Right atrium auricular region (tissue), 2 donors: ENCODE results near the gene CYP2A6. TPM values are rescaled to one million over a fixed set of nuclear protein-coding genes. Genes with fewer than 3 reads are reported as not detected.
"Not testable (repeated sequence)": the region's sequence is repeated elsewhere in the genome, so short reads cannot be mapped to it uniquely, and the experiment has no call there.

Source experiments
- DNase-seq: peaks from one replicate; pipeline ENCODE4 v3.0.0-alpha.2; 2019; ENCODE audit warnings: low spot score
- H3K27ac ChIP-seq, 2 donors: fragments of 200-600 bp; sonication (generic); 1 replicate in 1 of 2; 2 replicates in 1 of 2; pipeline ENCODE4 v1.5.1; 2016 to 2019
- H3K27me3 ChIP-seq, 2 donors: fragments of 200-600 bp; sonication (generic); one replicate each; pipeline versions ENCODE4 v1.5.1 to v1.6.0; 2017 to 2019
- H3K36me3 ChIP-seq: fragments of 200-600 bp; sonication (generic); one replicate; pipeline ENCODE4 v1.5.1; 2016
- H3K4me1 ChIP-seq, 2 donors: fragments of 200-600 bp; sonication (generic); one replicate each; pipeline versions ENCODE4 v1.5.1 to v1.6.0; 2017 to 2019
- H3K4me3 ChIP-seq, 2 donors: fragments of 200-600 bp; sonication (generic); 1 replicate in 1 of 2; 2 replicates in 1 of 2; pipeline ENCODE4 v1.5.1; 2017 to 2019; ENCODE audit warnings: mild to moderate bottlenecking in 1 of 2, moderate library complexity in 1 of 2
- H3K9me3 ChIP-seq, 2 donors: fragments of 200-600 bp; sonication (generic); one replicate each; pipeline ENCODE4 v1.5.1; 2019
- CTCF ChIP-seq, 2 donors: fragments of 200-600 bp; sonication (generic); IDR thresholded peaks; one replicate each; pipeline ENCODE4 v1.5.1; 2019; ENCODE audit warnings: antibody characterized with exemption in 2 of 2
- total RNA-seq, 2 donors: library from RNA; depleted of rRNA; stranded (reverse); fragments of >200 nt; gene quantifications; one replicate each; pipeline ENCODE4 v1.1.0, GENCODE V29; 2016

Gene CYP2A6
- total RNA-seq, 2 donors from 2014 or later: not detected

- Histone ChIP-seq H3K9me3 (no peaks in the 10 kb centered on the region), H3K4me1 (no peaks in the 10 kb centered on the region), H3K36me3 (no peaks in the 10 kb centered on the region), H3K27me3 (no peaks in the 10 kb centered on the region), H3K27ac (no peak overlapping the region), H3K4me3 (no peak overlapping the region)
- DNase-seq: no peak
- no peak for TF ChIP-seq CTCF (IDR thresholded peaks at IDR 0.05)
Observed at GRCh38 chr19:40858109-40858508, 7.9 kb upstream of the CYP2A6 start.

GRCh38 chr19:40852467-40853152 is 2.4 kb upstream of the CYP2A6 start:
- H3K9me3 ChIP-seq, H3K27ac ChIP-seq, H3K4me3 ChIP-seq, H3K4me1 ChIP-seq, H3K36me3 ChIP-seq, H3K27me3 ChIP-seq, DNase-seq: not testable (repeated sequence)

- not testable (repeated sequence) for H3K4me1 ChIP-seq, H3K27me3 ChIP-seq, H3K4me3 ChIP-seq, DNase-seq, H3K9me3 ChIP-seq, H3K36me3 ChIP-seq, H3K27ac ChIP-seq
Observed at GRCh38 chr19:40846722-40847121, 3.5 kb downstream of the CYP2A6 start.

GRCh38 chr19:40843653-40844052 is 6.6 kb downstream of the CYP2A6 start:
- DNase-seq, H3K27me3 ChIP-seq, H3K36me3 ChIP-seq, H3K27ac ChIP-seq, H3K4me1 ChIP-seq, H3K9me3 ChIP-seq: not testable (repeated sequence)
- H3K4me3 ChIP-seq: peak overlapping the region in 1 of 2 donors; percentile 23

GRCh38 chr19:40842997-40843652 is 7.1 kb downstream of the CYP2A6 start:
- not testable (repeated sequence) for DNase-seq, H3K4me1 ChIP-seq, H3K27me3 ChIP-seq, H3K27ac ChIP-seq, H3K9me3 ChIP-seq, H3K36me3 ChIP-seq
- peak overlapping the region in 1 of 2 donors; percentile 23 for H3K4me3 ChIP-seq

GRCh38 chr19:40842012-40842411 is 8.2 kb downstream of the CYP2A6 start:
- H3K4me3 ChIP-seq, H3K36me3 ChIP-seq, H3K27me3 ChIP-seq, DNase-seq, H3K9me3 ChIP-seq, H3K4me1 ChIP-seq, H3K27ac ChIP-seq: not testable (repeated sequence)

GRCh38 chr19:40838477-40838876 is 11.8 kb downstream of the CYP2A6 start:
- H3K9me3 ChIP-seq, H3K36me3 ChIP-seq, H3K4me3 ChIP-seq, H3K27ac ChIP-seq, H3K27me3 ChIP-seq, DNase-seq, H3K4me1 ChIP-seq: not testable (repeated sequence)

- no peak for TF ChIP-seq CTCF (IDR thresholded peaks at IDR 0.05)
Observed at GRCh38 chr19:40836754-40837429, 13.4 kb downstream of the CYP2A6 start.

GRCh38 chr19:40833728-40834533 is 16.3 kb downstream of the CYP2A6 start:
- not testable (repeated sequence) for DNase-seq, H3K4me1 ChIP-seq, H3K9me3 ChIP-seq, H3K36me3 ChIP-seq, H3K4me3 ChIP-seq, H3K27me3 ChIP-seq, H3K27ac ChIP-seq

More at GRCh38 chr19:40836754-40837429, 13.4 kb downstream of the CYP2A6 start:
- Histone ChIP-seq H3K27ac (no peak overlapping the region), H3K4me1 (peaks cover 0 to 3% of the 10 kb centered on the region in 2 donors), H3K27me3 (no peaks in the 10 kb centered on the region), H3K9me3 (no peaks in the 10 kb centered on the region), H3K4me3 (no peak overlapping the region), H3K36me3 (no peaks in the 10 kb centered on the region)
- DNase-seq: no peak

- not testable (repeated sequence) for H3K9me3 ChIP-seq, H3K36me3 ChIP-seq, H3K4me3 ChIP-seq, DNase-seq, H3K27me3 ChIP-seq, H3K27ac ChIP-seq, H3K4me1 ChIP-seq
Observed at GRCh38 chr19:40832431-40832790, 17.8 kb downstream of the CYP2A6 start.
